ENCODE results near the gene AAK1.

GRCh38 chr2:69680001-69680675 is 36.6 kb upstream of the AAK1 start:
- TF ChIP-seq, protein P1, sequence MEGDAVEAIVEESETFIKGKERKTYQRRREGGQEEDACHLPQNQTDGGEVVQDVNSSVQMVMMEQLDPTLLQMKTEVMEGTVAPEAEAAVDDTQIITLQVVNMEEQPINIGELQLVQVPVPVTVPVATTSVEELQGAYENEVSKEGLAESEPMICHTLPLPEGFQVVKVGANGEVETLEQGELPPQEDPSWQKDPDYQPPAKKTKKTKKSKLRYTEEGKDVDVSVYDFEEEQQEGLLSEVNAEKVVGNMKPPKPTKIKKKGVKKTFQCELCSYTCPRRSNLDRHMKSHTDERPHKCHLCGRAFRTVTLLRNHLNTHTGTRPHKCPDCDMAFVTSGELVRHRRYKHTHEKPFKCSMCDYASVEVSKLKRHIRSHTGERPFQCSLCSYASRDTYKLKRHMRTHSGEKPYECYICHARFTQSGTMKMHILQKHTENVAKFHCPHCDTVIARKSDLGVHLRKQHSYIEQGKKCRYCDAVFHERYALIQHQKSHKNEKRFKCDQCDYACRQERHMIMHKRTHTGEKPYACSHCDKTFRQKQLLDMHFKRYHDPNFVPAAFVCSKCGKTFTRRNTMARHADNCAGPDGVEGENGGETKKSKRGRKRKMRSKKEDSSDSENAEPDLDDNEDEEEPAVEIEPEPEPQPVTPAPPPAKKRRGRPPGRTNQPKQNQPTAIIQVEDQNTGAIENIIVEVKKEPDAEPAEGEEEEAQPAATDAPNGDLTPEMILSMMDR (conservative IDR thresholded peaks at IDR 0.05 in 1 of 2, IDR thresholded peaks at IDR 0.05 in 1 of 2; ENCODE audit: low read depth in 1 of 2, low read length in 2 of 2), result no peak
- no peak for TF ChIP-seq EZH2 (IDR thresholded peaks at IDR 0.05; ENCODE audit: low read length, missing control alignments)

All from fibroblast of lung (primary cell).